HG03571 (cell line): ENCODE data around the gene STATH.
"Not testable (repeated sequence)": the region's sequence is repeated elsewhere in the genome, so short reads cannot be mapped to it uniquely, and the experiment has no call there.

Source experiments
- ATAC-seq: cut with Tn5 transposase; IDR thresholded peaks from one replicate; pipeline ENCODE4 v1.9.1; 2021; ENCODE audit not compliant: unreplicated experiment

Gene STATH, protein sequence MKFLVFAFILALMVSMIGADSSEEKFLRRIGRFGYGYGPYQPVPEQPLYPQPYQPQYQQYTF

DNA sequence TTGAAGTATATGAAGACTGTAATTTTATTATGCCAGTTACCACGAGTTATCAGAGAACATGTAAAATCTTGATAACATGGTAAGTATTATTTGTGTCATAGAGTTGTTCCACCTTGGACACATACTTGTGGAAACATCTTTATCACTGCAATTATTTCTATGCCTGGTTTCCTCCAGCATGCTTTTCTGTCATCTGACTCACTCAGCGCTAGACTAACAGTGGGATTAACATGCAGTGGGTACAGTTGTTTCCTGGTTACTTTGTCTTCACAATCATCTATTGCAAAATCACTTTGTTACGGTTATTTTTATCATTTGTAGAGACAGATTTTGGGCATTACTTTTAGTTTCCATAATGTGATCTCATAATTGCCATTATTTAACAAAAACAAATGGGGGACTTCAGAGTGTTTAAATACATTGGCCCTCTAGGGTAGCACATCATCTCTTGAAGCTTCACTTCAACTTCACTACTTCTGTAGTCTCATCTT, at the start of gene STATH:
Gene STATH (plus strand): TSS at position 441 of the 491 bp plus-strand sequence. CDS start 2,472 bp downstream, outside the sequence.
- ATAC-seq: no peak

DNA sequence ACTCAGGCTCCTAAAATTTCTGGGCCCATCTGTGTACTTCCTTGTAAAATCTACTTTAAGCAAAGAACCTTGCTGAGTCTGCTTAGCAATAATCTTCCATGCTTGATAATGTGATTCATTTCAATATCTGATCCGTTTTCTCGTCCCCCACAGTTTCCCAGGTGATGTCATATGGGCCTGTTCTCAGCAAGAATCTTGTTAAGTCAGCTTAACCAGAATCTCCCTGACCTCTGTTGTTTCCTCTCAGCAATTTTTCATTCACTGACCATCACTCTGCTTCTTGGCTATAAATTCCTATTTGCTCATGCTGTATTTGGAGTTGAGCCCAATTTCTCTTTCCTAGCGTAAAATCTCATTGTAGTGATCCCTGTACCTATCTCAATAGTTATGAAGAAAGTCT, 44.2 kb upstream of the STATH start:
- no peak for ATAC-seq

DNA sequence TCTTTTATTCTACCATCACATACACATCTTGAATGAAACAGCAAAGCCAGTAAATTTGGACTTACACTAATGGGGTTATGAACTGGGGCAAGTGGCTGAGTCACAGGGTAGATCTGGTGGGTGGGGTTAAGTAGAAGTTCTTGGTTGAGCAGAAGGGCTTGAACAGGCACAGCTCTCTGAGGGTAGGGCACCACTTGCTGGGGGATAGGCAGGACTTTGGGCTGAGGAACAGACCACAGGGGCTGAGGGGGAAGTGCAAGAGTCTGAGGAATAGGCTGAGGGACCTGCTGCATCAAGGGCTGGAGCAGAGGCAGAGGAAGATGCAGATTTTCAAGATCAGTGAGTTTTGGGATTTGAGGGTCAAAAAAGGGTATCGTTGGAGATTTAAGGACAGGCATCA, 38.6 kb upstream of the STATH start:
- ATAC-seq: no peak

DNA sequence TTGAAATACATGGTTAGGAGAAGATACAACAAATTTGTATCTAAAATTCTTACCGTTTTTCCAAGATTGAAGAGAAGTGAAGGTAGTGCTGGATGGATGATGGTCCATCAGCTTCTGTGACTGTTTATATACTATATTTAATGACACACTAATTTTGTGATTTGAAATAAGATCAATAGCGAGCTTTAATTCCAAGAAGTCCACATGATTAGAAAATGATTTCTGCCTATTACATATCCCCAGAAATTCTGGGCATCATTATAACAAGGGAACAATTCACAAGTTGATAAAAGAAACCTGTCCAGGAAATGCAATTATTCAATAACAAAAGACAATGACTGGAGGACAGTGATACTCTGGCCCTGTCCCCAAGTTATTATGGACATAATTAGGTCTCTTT, 30.1 kb upstream of the STATH start, which contains the start of gene CSN2:
Gene CSN2 (minus strand): TSS at position 101 of the 400 bp plus-strand sequence. CDS start 4,733 bp downstream, outside the sequence.
- ATAC-seq: no peak

DNA sequence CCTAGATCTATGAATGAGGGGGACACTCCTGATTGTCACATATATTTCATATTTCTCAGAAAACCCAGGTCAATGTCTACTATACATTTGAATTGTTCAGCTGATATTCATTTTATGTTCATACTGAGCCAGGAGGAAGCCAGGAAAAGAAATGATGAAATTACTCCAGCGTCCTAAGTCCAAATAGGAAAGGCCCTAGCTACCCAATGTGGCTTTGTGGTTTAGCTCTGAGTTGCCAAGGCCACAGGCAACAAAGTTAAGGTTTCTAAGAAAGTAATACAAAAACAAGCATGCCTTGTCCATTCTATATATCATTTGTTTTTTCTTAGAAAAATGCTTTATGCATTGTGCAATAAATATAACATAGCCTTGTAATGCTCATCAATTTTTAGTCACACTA, 25.7 kb upstream of the STATH start:
- ATAC-seq: no peak

DNA sequence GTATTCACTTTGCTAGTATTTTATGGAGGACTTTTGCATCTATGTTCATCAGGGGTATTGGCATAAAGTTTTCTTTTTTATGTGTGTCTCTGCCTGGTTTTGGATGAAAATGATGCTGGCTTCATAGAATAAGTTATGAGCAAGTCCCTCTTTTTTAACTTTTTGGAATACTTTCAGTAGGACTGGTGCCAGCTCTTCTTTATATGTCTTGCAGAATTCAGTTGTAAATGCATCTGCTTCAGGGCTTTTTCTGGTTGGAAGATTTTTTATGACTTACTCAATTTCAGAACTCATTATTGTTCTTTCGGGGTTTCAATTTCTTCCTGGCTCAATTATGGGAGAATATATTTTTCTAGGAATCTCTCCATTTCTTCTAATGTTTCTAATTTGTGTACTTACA, 21.1 kb upstream of the STATH start:
- ATAC-seq: no peak

DNA sequence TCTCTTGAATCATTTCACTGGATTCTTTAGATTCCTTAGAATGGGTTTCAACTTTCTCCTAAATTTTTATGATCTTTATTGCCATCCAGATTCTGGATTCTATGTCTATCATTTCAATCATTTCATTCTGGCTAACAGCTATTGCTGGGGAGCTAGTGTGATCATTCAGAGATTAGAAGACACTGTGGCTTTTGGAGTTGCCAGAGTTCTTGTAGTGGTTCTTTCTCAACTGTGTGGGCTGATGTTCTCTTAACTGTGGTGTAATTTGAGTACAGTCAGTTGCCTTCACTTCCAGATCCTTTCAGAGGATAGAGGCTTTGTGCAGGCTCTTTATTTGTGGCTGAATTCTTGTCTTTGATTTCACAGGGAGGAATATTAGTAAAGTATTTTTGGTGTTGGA, 18.2 kb upstream of the STATH start:
- no peak for ATAC-seq

DNA sequence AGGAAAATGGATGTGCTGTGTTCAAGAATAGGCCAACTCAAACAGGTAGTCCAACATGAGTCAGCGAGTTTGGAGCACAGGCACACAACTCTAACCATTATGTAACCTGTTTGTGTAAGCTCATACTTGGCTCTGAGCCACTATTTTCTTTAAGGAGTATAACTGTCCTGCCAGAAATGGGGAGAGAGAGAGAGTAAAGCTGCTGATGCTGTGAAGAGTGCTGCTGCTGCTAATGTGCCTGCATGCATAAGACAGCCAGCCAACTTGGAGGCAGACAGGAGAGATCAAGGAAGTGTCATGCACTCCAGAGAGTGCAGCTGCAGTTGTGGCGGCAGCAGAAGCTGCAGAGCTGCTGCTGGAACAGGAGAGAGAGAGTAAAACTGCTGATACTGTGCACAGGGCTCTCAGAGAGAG, 11.7 kb upstream of the STATH start:
- no peak for ATAC-seq

DNA sequence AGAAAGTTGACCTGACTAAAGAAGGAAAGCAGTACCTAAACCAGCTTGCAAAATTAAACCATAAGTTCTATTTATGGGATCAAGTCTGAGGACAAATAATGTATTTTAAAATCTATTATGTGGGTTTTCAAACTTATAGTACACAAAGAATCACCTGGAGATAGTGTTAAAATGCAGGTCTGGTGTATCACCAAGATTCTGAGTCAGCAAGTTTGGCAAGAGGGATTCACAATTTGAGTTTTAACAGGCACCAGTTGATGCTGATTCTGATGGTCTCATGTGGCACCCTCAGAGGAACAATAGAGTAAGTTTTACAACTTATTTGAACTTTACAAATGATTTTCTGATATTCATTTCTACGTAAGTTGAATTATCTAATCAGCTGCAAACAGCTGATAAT, 9.1 kb upstream of the STATH start:
- ATAC-seq: no peak

DNA sequence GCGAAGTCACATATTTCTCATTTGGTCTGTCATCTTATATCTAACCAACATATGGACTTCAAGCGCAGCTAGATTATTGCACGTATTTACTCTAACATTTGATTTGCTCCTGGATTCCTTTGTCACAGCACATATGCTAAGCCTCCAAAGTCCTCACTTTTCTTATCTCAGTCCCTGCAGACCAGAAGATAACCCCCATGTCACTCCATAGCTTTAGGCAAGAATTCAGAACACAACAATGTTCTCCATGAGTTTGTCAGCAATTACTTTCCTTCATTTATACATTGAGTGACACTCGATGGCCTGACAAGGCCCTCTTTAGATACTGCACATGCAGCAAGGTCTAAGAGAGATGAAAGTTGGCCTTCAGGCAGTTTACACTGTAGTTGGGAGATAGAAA, 4.8 kb upstream of the STATH start:
- no peak for ATAC-seq

DNA sequence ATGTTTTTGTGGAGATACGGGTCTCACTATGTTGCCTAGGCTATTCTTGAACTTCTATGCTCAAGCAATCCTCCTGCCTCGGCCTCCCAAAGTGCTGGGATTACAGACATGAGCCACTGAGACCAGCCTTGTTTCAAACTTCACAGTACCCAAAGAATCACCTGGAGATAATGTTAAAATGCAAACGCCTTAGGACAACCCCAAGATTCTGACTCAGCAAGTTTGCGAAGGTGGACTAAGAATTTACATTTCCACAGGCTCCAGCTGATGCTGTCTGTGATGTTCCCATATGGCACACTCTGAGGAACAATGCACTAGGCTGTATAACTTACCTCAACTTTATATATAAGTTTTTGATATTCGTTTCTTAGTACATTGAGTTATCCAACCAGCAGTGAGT, 984 bp upstream of the STATH start:
- ATAC-seq: no peak

DNA sequence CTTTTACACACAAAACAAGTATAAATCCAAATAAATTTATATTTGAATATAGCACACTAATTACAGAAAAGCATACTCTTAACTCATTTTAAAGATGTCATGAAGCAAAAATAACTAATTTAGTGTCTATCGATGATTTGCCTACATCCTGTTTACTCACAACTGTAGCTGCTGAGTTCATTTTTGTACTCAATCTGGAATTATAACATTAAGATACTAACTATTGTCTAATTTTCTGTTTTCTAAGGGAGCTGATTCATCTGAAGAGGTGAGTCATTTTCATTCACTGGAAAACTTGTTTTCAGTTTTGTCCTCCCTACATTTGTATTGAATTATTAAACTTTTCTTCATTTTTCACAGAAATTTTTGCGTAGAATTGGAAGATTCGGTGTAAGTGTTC, 3.7 kb downstream of the STATH start:
- ATAC-seq: no peak

DNA sequence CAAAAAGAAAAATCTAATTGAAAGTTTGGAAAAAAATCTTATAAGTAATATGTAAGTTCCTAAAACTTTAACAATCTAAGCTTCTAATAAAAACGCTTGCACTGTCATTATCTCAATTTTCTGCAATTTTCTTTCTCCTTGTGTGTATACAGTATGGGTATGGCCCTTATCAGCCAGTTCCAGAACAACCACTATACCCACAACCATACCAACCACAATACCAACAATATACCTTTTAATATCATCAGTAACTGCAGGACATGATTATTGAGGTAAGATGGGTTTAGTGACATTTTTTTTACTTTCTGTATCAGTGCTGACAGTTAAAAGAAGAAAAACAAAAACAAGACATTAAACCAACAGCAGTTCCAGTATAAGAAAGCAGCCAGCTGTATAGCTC, 4.9 kb downstream of the STATH start:
- no peak for ATAC-seq

DNA sequence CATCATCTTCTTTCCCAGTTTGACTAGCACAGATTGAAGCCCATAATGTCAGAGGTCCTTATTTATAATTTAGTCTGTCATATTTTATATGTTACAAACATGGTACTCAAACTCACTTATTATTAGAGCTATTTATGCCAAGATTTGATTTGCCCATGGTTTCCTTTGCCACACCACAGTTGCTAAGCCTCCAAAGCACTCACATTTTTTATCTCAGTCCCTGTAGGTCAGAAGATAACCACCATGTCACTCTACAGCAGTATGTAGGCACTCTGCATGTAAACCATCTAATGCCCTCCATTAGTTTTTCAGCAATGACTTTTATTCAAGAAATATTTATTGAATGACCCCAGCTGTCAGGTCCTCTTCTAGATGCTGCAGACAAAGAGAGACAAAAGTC, 6.7 kb downstream of the STATH start:
- ATAC-seq: no peak

DNA sequence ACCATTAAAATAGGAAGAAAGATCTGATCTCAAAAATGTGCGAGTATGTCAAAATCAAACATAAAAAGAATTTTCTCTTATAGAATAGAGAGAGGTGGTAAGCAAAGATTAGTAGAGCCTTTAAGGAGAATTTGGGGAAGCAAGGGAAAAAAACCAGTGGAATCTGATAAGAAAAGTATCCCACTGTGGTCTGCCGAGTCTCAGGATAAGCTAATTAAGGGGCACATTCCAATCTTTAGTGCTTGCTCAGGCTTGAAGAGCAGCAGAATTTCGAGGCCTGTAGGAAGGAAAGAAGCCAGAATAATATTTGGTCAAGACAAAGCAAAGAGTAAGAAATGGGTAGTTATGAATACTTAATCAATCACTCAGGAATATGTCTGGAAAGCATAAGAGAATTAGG, 13.0 kb downstream of the STATH start:
- ATAC-seq: no peak

DNA sequence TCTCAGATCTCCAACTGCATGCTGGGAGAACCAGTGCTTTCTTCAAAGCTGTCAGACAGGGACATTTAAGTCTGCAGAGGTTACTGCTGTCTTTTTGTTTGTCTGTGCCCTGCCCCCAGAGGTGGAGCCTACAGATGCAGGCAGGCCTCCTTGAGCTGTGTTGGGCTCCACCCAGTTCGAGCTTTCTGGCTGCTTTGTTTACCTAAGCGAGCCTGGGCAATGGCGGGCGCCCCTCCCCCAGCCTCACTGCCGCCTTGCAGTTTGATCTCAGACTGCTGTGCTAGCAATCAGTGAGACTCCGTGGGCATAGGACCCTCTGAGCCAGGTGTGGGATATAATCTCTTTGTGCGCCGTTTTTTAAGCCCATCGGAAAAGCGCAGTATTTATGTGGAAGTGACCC, 23.2 kb downstream of the STATH start:
- ATAC-seq: not testable (repeated sequence)

DNA sequence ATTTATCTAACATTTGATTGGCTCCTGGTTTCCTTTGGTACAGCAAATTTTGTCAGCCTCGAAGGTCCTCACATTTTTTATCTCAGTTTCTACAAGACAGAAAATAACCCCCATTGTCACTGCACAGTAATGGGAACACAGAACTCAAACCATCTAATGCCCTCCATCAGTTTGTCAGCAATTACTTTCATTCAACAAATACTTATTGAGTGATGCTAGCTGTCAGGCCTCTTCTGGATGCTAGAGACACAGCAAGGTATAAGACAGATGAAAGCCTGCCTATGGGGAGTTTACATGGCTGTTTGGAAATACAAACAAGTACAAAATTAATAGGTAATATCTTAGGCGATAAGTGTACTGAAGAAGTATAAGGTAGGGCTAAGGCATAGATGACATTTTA, 27.5 kb downstream of the STATH start:
- no peak for ATAC-seq

DNA sequence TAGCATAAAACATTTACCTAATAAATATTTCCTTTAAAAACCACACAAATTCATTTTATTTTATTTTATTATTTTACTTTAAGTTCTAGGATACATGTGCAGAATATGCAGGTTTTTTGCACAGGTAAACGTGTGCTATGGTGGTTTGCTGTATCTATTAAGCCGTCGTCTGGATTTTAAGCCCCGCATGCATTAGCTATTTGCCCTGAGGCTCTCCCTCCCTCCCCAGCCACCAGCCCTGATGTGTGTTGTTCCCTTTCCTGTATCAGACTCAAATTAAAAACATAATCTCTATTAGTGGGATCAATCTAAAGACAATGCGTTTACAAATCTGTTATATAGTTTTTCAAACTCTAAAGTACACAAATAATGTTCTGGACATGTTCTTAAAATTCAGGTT, 31.2 kb downstream of the STATH start:
- no peak for ATAC-seq

DNA sequence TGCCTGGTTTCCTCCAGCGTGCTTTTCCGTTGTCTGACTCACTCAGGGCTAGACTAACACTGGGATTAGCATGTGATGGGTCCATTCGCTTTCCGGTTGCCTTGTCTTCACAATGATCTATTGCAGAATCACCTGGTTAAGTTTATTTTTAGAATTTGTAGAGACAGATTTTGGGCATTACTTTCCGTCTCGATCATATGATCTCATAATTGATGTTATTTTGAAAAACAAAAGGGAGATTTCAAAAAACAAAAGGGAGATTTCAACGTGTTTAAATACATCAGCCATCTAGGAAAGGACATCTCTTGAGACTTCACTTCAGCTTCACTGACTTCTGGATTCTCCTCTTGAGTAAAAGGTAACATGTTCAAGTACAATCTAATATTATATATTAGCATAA, 32.4 kb downstream of the STATH start, which contains the start of gene HTN3:
Gene HTN3 (plus strand): TSS at position 301 of the 400 bp plus-strand sequence. CDS start 2,282 bp downstream, outside the sequence.
- ATAC-seq: not testable (repeated sequence)

DNA sequence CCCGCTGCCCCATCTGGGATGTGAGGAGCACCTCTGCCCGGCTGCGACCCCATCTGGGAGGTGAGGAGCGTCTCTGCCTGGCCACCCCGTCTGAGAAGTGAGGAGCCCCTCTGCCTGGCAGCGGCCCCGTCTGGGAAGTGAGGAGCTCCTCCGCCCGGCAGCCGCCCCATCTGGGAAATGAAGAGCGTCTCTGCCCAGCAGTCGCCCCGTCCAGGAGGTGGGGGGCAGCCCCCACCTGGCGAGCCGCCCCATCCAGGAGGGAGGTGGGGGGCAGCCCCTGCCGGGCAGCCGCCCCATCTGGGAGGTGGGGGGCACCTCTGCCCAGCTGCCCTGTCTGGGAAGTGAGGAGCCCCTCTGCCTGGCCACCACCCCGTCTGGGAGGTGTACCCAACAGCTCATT, 41.8 kb downstream of the STATH start:
- not testable (repeated sequence) for ATAC-seq

DNA sequence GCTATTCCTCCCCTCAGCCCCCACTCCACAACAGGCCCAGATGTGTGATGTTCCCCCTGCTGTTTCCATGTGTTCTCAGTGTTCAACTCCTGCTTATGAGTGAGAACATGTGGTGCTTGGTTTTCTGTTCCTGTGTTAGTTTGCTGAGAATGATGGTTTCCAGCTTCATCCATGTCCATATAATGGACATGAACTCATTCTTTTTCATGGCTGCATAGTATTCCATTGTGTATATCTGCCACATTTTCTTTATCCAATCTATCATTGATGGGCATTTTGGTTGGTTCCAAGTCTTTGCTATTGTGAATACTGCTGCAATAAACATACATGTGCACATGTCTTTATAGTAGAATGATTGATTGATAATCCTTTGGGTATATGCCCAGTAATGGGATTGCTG, 44.2 kb downstream of the STATH start:
- ATAC-seq: not testable (repeated sequence)

DNA sequence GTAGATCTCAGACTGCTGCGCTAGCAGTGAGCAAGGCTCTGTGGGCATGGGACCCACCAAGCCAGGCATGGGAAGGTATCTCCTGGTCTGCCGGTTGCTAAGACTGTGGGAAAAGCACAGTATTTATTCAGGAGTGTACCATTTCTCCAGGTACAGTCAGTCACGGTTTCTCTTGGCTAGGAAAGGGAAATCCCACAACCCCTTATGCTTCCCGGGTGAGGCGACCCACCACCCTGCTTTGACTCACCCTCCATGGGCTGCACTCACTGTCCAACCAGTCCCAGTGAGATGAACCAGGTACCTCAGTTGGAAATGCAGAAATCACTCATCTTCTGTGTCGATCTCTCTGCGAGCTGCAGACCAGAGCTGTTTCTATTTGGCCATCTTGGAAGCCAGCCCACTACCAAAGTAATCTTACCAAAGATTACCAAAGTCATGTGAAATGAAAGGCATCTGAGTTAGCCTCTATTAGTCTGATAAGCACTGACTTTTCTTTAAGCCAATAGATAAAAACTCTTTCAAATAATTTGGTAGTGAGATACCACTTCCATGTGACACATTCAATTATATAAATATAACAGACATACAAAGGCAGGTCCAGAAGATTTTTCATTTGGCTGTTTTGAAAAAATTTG, 46.0 kb downstream of the STATH start:
- no peak for ATAC-seq

DNA sequence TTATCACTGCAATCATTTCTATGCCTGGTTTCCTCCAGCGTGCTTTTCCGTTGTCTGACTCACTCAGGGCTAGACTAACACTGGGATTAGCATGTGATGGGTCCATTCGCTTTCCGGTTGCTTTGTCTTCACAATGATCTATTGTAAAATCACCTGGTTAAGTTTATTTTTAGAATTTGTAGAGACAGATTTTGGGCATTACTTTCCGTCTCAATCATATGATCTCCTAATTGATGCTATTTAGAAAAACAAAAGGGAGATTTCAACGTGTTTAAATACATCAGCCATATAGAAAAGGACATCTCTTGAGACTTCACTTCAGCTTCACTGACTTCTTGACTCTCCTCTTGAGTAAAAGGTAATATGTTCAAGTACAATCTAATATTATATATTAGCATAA, 54.4 kb downstream of the STATH start, which contains the start of gene HTN1:
Gene HTN1 (plus strand): TSS at position 301 of the 400 bp plus-strand sequence. CDS start 2,639 bp downstream, outside the sequence.
- not testable (repeated sequence) for ATAC-seq
